Stimulated activated CD4-positive, alpha-beta T cell treated with anti-CD3 and anti-CD28 coated beads, Interleukin-1b, Interleukin-23, amount 100 ng/mL, for 4 hours (primary cell): ENCODE results near the gene IQGAP3.
"Not testable (repeated sequence)": the region's sequence is repeated elsewhere in the genome, so short reads cannot be mapped to it uniquely, and the experiment has no call there.

Source experiments
- DNase-seq, 2 donors: peaks; one replicate each; pipeline ENCODE4 v3.0.0-alpha.2; 2020; ENCODE audit warnings: low read depth in 2 of 2

The IQGAP3 gene

DNA sequence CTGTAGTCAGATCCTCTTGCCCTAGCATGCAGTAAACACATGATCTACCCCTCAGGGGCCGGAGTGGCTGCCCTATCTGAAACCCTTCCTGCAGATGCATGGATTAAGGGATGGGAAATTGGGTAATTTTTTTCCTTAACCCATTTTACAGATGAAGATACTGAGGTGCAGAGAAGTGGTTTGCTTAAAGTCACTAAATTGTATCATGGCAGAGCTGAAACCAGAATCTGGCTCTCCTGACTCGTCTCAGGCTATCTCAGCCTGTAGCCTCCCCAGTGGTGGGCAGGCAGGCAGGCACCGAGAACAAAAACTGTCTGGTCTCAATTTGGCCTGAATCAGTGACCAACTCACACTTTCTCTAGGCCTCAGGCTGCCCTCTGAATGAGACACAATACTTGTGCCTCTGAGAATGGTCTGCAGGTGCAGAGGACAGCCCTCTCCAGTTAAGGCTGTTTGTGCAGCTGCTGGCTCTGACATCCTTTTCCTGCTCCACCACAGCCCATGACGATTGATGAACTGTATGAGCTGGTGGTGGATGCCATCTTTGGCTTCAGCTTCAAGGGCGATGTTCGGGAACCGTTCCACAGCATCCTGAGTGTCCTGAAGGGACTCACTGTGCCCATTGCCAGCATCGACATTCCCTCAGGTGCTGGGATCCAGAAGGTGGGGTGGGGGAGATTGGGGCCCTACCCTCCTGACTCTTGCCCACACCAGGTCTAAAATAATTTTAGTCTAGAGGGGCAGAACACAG lies 20.7 kb upstream of the IQGAP3 start:
- DNase-seq: no peak

- DNase-seq: no peak
Measured at GRCh38 chr1:156592158-156592909, 20.0 kb upstream of the IQGAP3 start.

DNA sequence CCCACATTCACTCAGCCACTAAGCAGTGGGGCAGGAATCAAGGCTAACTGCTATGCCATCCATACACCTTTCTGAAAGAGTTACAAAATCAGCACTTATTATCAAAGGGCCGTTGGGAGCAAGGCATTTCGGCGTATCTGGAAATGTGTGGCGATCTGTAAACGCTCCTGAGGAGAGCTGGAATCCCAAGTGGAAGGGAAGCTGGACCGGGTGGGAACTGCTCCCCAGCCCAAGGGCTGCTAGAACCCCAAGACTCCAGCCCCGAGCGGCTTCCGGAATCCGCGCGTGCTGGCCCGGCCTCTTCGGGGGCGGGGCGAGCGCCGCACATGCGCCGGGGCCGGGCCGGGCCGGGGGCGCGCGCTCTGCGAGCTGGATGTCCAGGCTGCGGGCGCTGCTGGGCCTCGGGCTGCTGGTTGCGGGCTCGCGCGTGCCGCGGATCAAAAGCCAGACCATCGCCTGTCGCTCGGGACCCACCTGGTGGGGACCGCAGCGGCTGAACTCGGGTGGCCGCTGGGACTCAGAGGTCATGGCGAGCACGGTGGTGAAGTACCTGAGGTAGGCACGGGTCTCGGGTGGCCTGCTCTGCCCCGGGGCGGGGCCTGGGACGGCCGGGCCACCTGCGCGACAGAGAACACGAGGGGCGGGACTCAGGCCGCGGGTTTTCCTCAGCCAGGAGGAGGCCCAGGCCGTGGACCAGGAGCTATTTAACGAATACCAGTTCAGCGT lies 19.2 kb upstream of the IQGAP3 start, which contains the start of gene NAXE:
TSS of gene NAXE (plus strand) at position 345 of the 726 bp plus-strand sequence. CDS start at position 374, 29 bp downstream.
- peak; percentile 46 to 72 for DNase-seq

GRCh38 chr1:156591181-156591431 lies 18.7 kb upstream of the IQGAP3 start:
- no peak for DNase-seq

DNA sequence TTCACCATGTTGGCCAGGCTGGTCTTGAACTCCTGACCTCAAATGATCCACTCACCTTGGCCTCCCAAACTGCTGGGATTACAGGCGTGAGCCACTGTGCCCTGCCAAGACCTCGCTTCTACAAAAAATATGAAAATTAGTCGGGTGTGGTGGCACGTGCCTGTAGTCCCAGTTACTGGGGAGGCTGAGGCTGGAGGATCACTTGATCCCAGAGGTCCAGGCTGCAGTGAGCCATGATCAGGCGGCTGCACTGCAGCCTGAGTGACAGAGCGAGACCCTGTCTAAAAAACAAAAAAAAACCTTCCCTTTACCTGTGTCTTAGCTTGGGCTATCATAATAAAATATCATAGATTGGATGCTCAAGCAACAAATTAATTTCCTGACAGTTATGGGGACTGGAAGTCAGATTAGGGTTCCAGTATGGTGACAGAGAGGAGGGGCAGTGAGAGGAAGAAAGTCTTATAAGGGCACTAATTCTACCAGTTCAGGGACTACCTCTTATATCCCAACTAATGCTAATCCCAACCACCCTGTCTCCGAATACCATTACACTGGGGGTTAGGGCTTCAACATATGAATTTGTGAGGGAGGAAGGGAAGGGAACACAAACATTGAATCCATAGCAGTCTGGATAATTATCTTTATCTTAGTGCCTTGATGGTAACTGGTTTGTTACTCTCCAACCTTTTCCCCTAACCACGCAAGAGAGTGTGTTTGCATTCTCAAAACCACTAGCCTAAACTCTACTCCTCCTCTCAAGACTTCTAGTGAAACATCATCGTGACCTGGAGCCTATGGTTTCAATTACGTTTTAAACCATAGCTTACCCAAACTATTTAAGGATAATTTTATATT lies 18.2 kb upstream of the IQGAP3 start:
- no peak for DNase-seq

DNA sequence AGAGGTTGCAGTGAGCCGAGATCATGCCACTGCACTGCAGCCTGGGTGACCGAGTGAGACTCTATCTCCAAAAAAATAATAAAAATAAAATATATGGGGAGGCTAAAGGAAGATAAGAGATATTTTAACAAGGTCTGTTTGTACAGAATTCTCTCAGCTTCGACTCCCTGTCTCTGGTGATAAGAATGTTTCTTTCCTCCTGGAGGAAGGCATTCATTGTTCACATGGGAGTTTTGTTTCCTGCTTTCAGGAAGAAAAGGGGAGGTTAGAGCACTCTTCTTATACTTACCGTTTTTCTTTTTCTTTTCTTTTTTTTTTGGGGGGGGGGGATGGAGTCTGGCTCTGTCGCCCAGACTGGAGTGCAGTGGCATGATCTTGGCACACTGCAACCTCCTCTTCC lies 17.2 kb upstream of the IQGAP3 start:
- no peak for DNase-seq

DNA sequence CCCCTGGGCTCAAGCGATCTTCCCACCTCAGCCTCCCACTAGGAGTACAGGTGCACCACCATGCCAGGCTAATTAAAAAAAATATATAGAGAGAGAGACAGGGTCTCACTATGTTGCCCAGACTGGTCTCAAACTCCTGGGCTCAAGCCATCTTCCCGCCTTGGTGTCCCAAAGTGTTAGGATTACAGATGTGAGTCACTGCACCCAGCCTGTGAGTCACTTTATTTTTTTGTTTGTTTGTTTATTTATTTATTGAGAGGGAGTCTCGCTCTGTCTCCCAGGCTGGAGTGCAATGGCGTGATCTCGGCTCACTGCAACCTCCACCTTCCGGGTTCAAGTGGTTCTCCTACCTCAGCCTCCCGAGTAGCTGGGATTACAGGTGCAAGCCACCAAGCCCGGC lies 15.6 kb upstream of the IQGAP3 start:
- DNase-seq: not testable (repeated sequence)

GRCh38 chr1:156586892-156587477 lies 14.6 kb upstream of the IQGAP3 start:
- DNase-seq: no peak

DNA sequence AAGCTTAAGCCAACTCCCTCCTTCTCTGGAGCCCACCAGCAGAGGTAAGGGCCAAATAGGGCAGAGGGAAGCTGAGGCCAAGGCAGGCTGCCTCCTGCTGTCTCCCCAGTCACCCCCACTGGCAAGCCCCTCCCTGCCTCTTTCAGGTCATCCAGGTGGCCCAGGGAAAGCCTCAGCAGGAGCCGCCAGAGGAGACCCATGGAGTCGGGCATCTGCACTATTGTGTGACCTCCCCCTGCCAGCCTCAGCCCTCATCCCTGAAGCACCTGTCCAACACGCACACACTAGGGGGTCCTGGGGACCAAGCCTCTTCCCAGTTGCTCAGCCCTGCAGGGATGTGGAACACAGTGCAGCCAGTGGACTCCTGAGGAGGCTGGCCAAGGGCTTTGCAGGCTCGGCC lies 14.0 kb upstream of the IQGAP3 start:
- no peak for DNase-seq

GRCh38 chr1:156584813-156585212 lies 12.4 kb upstream of the IQGAP3 start:
- DNase-seq: no peak

DNA sequence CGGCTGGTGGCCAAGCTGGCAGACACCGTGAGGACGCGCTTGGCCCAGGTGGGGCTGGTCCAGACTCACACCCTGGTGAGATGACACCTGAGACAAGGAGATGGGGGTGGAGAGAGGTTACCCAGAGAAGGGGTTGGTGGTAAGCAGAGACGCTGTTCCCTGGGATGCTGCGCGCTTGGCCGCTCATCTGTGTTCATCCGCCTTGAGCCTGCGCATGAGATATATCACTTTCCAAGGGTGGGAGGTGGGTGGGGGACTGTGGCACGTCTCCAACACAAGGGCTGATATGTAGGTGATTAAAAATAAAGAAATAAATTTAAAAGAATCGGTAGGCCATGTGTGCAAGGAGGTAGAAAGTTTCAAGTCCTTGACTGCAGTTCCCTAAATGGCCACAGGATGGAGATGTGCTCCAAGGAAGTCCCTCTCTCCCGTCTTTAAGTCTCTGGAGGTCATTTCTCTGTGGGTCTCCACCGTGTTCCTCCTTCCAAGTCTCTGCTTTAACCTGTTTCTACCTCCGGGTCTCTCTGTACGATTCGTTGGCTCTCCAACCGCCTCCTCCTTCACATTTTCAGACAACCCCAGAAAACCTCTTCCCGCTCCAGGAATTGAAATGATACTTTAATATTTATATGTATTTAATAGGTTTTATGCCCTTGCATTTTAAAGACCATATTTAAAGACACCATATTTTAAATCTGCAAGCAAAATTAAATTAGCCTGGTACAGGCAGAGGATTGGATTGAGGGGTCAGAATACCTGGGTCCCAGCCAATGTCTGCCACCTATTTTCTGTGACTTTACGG lies 11.7 kb upstream of the IQGAP3 start:
- DNase-seq: peak; percentile 46 to 76

GRCh38 chr1:156582388-156583017 lies 10.1 kb upstream of the IQGAP3 start:
- no peak for DNase-seq

- no peak for DNase-seq
Measured at GRCh38 chr1:156581661-156582387, 9.5 kb upstream of the IQGAP3 start.

GRCh38 chr1:156579472-156579871 lies 7.1 kb upstream of the IQGAP3 start, which contains the start of gene TTC24:
TSS of gene TTC24 (plus strand) at chr1:156579723. CDS start at chr1:156581365, 1,642 bp downstream.
- no peak for DNase-seq

- no peak for DNase-seq
Measured at GRCh38 chr1:156578055-156578454, 5.7 kb upstream of the IQGAP3 start.

DNA sequence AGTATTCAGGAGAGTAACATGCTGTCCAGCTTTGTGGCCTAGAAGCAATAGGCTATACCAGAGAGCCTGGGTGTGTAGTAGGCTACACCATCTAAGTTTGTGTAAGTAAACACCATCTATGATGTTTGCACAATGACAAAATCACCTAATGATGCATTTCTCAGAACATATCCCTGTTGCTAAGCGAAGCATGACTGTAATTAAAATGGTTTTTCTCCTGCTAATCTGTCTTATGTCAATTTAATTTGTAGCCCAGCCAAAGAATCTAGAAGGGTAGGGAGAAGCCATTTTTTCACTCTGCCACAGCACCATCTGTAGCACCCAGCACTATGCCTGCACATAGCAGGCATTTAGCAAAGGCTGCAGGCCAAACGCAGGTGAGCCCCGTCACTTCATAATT lies 5.2 kb upstream of the IQGAP3 start:
- DNase-seq: no peak

- no peak for DNase-seq
Measured at GRCh38 chr1:156574039-156574633, 1.8 kb upstream of the IQGAP3 start.

GRCh38 chr1:156572663-156573018 lies 276 bp upstream of the IQGAP3 start:
- DNase-seq: no peak

- no peak for DNase-seq
Measured at GRCh38 chr1:156571261-156571852, 1.0 kb downstream of the IQGAP3 start.
